Measurements from ENCODE around the gene PDE4B. TPM values are rescaled to one million over a fixed set of nuclear protein-coding genes. Genes with fewer than 3 reads are reported as not detected.

Gene PDE4B
- total and polyA plus RNA-seq, 9 of the 15 experiments (the other 6 are each of a cell fraction or from before 2014, with no cell fraction given), result 0.09 TPM; not detected in 8

GRCh38 chr1:66085600-66085999 is 292.9 kb downstream of the PDE4B start (continued):
- no peak for TF ChIP-seq RBM39 (optimal IDR thresholded peaks at IDR 0.05; ENCODE audit: low read depth, low read length)

GRCh38 chr1:66088787-66089186 is 296.1 kb downstream of the PDE4B start:
- H3K9ac ChIP-seq (ENCODE audit: insufficient read depth in 1 of 2, low read depth in 2 of 2, low read length in 2 of 2), result no peak overlapping the region
- ChIA-PET CTCF (ENCODE audit: low intra/inter-chr PET ratio) (no interaction called here), POLR2A (no interaction called here)
- 0% methylated on average over 3 of the region's 3 CpGs for WGBS (ENCODE audit: insufficient coverage, low coverage, missing lambda C conversion rate)
- H2AFZ ChIP-seq (ENCODE audit: low read depth, low read length), result no peak overlapping the region
- FAIRE-seq (no peak), DNase-seq (ENCODE audit: extremely low read depth in 1 of 4, low spot score in 3 of 4) (no peak), ATAC-seq (no peak)
- H3K4me1 ChIP-seq (replicated peaks in 1 of 2; ENCODE audit: control insufficient read depth in 2 of 2, insufficient read depth in 2 of 2, low read length in 2 of 2), result no peaks in the 10 kb centered on the region
- no peaks in the 10 kb centered on the region for H3K27me3 ChIP-seq (ENCODE audit: control insufficient read depth in 2 of 2, insufficient read depth in 2 of 2, low read length in 2 of 2)
- BruUV-seq (replicated peaks), result no TSS peak
- no peak overlapping the region for H3K4me3 ChIP-seq
- no peaks in the 10 kb centered on the region; the same call in 1 of the 2 replicates for H4K20me1 ChIP-seq (replicated peaks; ENCODE audit: control insufficient read depth, insufficient read depth, low read length)
- TF ChIP-seq SMARCA5 (IDR thresholded peaks at IDR 0.05), result no peak
- no peak for TF ChIP-seq ZNF444 (CRISPR knock-in tag; IDR thresholded peaks at IDR 0.05)
- intact Hi-C loops (cut with micrococcal nuclease) (no loop called here), in situ Hi-C loops (cut with MboI) (no loop called here)
- no peaks in the 10 kb centered on the region for H3K9me3 ChIP-seq (replicated peaks; ENCODE audit: control insufficient read depth, insufficient read depth, low read depth, low read length)
- H3K36me3 ChIP-seq (ENCODE audit: control insufficient read depth, insufficient read depth, low read length), result no peaks in the 10 kb centered on the region
- no peaks in the 10 kb centered on the region for H3K79me2 ChIP-seq (ENCODE audit: control insufficient read depth, insufficient read depth, low read length)
- no peak overlapping the region for H3K4me2 ChIP-seq (ENCODE audit: insufficient read depth, low read length)
- no peaks in the 10 kb centered on the region for H3K9me1 ChIP-seq (ENCODE audit: control insufficient read depth, insufficient read depth, low read length)
- H3K27ac ChIP-seq (ENCODE audit: extremely low read depth, low read depth, low read length), result no peak overlapping the region

GRCh38 chr1:66090859-66091457 is 298.3 kb downstream of the PDE4B start:
- Histone ChIP-seq H3K27ac (ENCODE audit: extremely low read depth, low read depth, low read length) (no peak overlapping the region), H3K27me3 (ENCODE audit: control insufficient read depth in 2 of 2, insufficient read depth in 2 of 2, low read length in 2 of 2) (no peaks in the 10 kb centered on the region), H3K4me3 (no peak overlapping the region), H3K4me1 (replicated peaks in 1 of 2; ENCODE audit: control insufficient read depth in 2 of 2, insufficient read depth in 2 of 2, low read length in 2 of 2) (no peaks in the 10 kb centered on the region), H3K36me3 (ENCODE audit: control insufficient read depth, insufficient read depth, low read length) (no peaks in the 10 kb centered on the region), H2AFZ (ENCODE audit: low read depth, low read length) (no peak overlapping the region), H3K9me1 (ENCODE audit: control insufficient read depth, insufficient read depth, low read length) (no peaks in the 10 kb centered on the region), H3K9me3 (replicated peaks; ENCODE audit: control insufficient read depth, insufficient read depth, low read depth, low read length) (no peaks in the 10 kb centered on the region), H3K79me2 (ENCODE audit: control insufficient read depth, insufficient read depth, low read length) (no peaks in the 10 kb centered on the region), H3K9ac (ENCODE audit: insufficient read depth in 1 of 2, low read depth in 2 of 2, low read length in 2 of 2) (no peak overlapping the region), H4K20me1 (replicated peaks; ENCODE audit: control insufficient read depth, insufficient read depth, low read length) (no peaks in the 10 kb centered on the region; the same call in 1 of the 2 replicates), H3K4me2 (ENCODE audit: insufficient read depth, low read length) (no peak overlapping the region)
- no peak for DNase-seq (ENCODE audit: extremely low read depth in 1 of 4, low spot score in 3 of 4)
- no peak for ATAC-seq
- ChIA-PET POLR2A (no interaction called here), CTCF (ENCODE audit: low intra/inter-chr PET ratio) (no interaction called here)
- TF ChIP-seq MYNN (IDR thresholded peaks at IDR 0.05) (peak; percentile 38; the same call in 1 of the 2 replicates), MYNN (CRISPR knock-in tag; IDR thresholded peaks at IDR 0.05) (no peak; the same call in 1 of the 2 replicates), RFX1 (IDR thresholded peaks at IDR 0.05) (peak; percentile 49), SRF (CRISPR knock-in tag; IDR thresholded peaks at IDR 0.05) (no peak)
- in situ Hi-C loops (cut with MboI), result no loop called here
- BruUV-seq (replicated peaks), result no TSS peak
- intact Hi-C loops (cut with micrococcal nuclease), result no loop called here
- 0% methylated on average over 7 of the region's 7 CpGs for WGBS (ENCODE audit: insufficient coverage, low coverage, missing lambda C conversion rate)
- FAIRE-seq, result peak; percentile 19
